ENCODE results near the gene PPP4C. TPM values are rescaled to one million over a fixed set of nuclear protein-coding genes. Genes with fewer than 3 reads are reported as not detected.

Gene PPP4C
- total RNA-seq, 1 experiment from 2014 or later, result 163 TPM

GRCh38 chr16:30079480-30079879 is 3.7 kb downstream of the PPP4C start:
- H4K91ac ChIP-seq (ENCODE audit: insufficient read length, low read depth, low read length), result no peak overlapping the region
- H3K4ac ChIP-seq (ENCODE audit: low read depth, low read length), result no peak overlapping the region
- H3K56ac ChIP-seq (ENCODE audit: insufficient read length, low read depth, low read length), result no peak overlapping the region
- no peaks in the 10 kb centered on the region; a peak in 2 of 5 replicates for H3K9me3 Mint-ChIP-seq
- H2BK12ac ChIP-seq (ENCODE audit: insufficient read length, low read depth, low read length), result no peak overlapping the region
- H3K27ac ChIP-seq (ENCODE audit: insufficient read length, low read depth, low read length), result no peak overlapping the region
- no peak overlapping the region for H2BK5ac ChIP-seq (ENCODE audit: insufficient read length, low read length)
- no peak for TF ChIP-seq CTCF (conservative IDR thresholded peaks at IDR 0.05)
- H2BK15ac ChIP-seq (ENCODE audit: low read depth, low read length), result no peak overlapping the region
- H3K79me2 ChIP-seq (ENCODE audit: insufficient read depth, low read length), result peaks cover 16% of the 10 kb centered on the region; the same call in 1 of the 2 replicates
- no peak overlapping the region for H3K18ac ChIP-seq (ENCODE audit: insufficient read length, low read depth, low read length)
- H2AK5ac ChIP-seq (ENCODE audit: insufficient read length, low read length), result no peak overlapping the region
- H4K8ac ChIP-seq (replicated peaks; ENCODE audit: insufficient read length, low read depth, low read length), result no peak overlapping the region
- no peaks in the 10 kb centered on the region for H3K4me1 ChIP-seq (ENCODE audit: insufficient read depth, low read length)
- H3K27me3 Mint-ChIP-seq (ENCODE audit: low read depth), result no peaks in the 10 kb centered on the region
- WGBS (ENCODE audit: extremely low coverage, insufficient read length, low lambda C conversion rate), result no CpG with 5 or more reads among the region's 7 CpGs
- H3K14ac ChIP-seq (ENCODE audit: insufficient read depth, low read length), result no peak overlapping the region
- no peak overlapping the region for H3K23ac ChIP-seq (ENCODE audit: insufficient read length, low read depth, low read length)
- H3K4me3 Mint-ChIP-seq, result no peak overlapping the region; a peak in 1 of 5 replicates
- DNase-seq, result no peak
- no peaks in the 10 kb centered on the region for H3K9me3 ChIP-seq (ENCODE audit: control insufficient read depth, low read depth, low read length)
- no peak overlapping the region for H2BK20ac ChIP-seq (ENCODE audit: low read depth, low read length, poor library complexity, severe bottlenecking)
- H3K79me1 ChIP-seq (ENCODE audit: insufficient read depth, low read depth, low read length, poor library complexity, severe bottlenecking), result peaks cover 9% of the 10 kb centered on the region
- H3K4me1 Mint-ChIP-seq, result peaks cover 13 to 19% of the 10 kb centered on the region in 2 experiments
- H2AFZ ChIP-seq (ENCODE audit: low read length), result no peak overlapping the region
- no peak overlapping the region for H3K4me2 ChIP-seq (ENCODE audit: insufficient read depth, insufficient read length, low read length)
- no peak overlapping the region for H4K5ac ChIP-seq (ENCODE audit: insufficient read length, low read depth, low read length)
- H3K23me2 ChIP-seq (ENCODE audit: insufficient read length, low read depth, low read length, poor library complexity, severe bottlenecking), result peaks cover 7% of the 10 kb centered on the region
- H3K36me3 Mint-ChIP-seq (ENCODE audit: insufficient read depth in 1 of 3, low read depth in 3 of 3), result peaks cover 54 to 71% (median 69%) of the 10 kb centered on the region in 3 experiments
- no peak overlapping the region for H2BK120ac ChIP-seq (ENCODE audit: low read depth, low read length, poor library complexity, severe bottlenecking)
- H3K27me3 ChIP-seq (ENCODE audit: insufficient read depth, low read length), result no peaks in the 10 kb centered on the region
- no peak overlapping the region for H3T11ph ChIP-seq (ENCODE audit: low read length)
- H3K27ac Mint-ChIP-seq, result 0 out of 7 replicates have a peak overlapping the region, but pooled peaks of 1 of the 3 experiments have one; percentile 23
- H4K20me1 ChIP-seq (ENCODE audit: control insufficient read depth, insufficient read depth, insufficient read length), result no peaks in the 10 kb centered on the region
- H3K9ac ChIP-seq (ENCODE audit: extremely low read depth, insufficient read length, low read length), result no peak overlapping the region
